ENCODE measurements around the gene CD33. TPM values are rescaled to one million over a fixed set of nuclear protein-coding genes. Genes with fewer than 3 reads are reported as not detected.

The CD33 gene
- total and polyA plus RNA-seq, 2 of the 8 experiments (the other 6 are each of a cell fraction or from before 2014, with no cell fraction given): 0.06 TPM; not detected in 1

DNA sequence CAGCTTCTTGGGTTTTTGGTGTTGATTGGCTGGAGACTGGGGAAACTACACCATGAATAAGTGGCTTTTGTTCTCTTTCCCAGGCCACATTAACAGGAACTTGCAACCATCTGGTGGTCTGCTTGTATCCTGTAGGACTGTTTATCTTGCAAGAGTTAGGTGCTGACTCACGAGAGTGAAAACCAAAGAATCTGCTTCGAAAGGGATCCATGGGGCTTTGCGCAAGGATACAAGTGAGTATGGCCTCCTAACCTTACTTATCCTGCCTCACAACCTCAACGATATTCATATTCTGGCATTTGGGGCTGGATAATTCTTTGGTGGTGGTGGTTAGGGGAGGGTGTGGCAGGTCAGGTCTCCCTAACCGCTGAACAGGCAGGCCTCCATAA is 21.3 kb downstream of the CD33 start:
- Histone ChIP-seq H3K79me2 (ENCODE audit: control insufficient read depth in 1 of 2, insufficient read depth in 2 of 2, low read length in 2 of 2) (no peaks in the 10 kb centered on the region), H3K4me1 (replicated peaks in 1 of 4; ENCODE audit: control insufficient read depth in 3 of 4, insufficient read depth in 4 of 4, low read length in 3 of 4) (no peaks in the 10 kb centered on the region), H2BK120ac (replicated peaks; ENCODE audit: low read depth, low read length) (no peak overlapping the region), H3K27ac (ENCODE audit: low read depth, low read length) (no peak overlapping the region), H2BK5ac (ENCODE audit: low read depth, low read length) (no peak overlapping the region), H3K56ac (replicated peaks; ENCODE audit: insufficient read length, low read depth, low read length) (no peak overlapping the region), H4K5ac (ENCODE audit: insufficient read length, low read depth, low read length) (no peak overlapping the region), H2BK15ac (ENCODE audit: low read length) (no peak overlapping the region), H3K23ac (ENCODE audit: insufficient read length) (no peak overlapping the region), H3K18ac (ENCODE audit: extremely low read depth, low read length) (no peak overlapping the region), H3K9ac (replicated peaks in 1 of 4; ENCODE audit: extremely low read depth in 1 of 4, low read depth in 3 of 4, low read length in 3 of 4) (no peak overlapping the region), H3K27me3 (replicated peaks in 1 of 4; ENCODE audit: control insufficient read depth in 3 of 4, extremely low read depth in 1 of 4, insufficient read depth in 3 of 4, low read length in 3 of 4) (no peaks in the 10 kb centered on the region), H2AK5ac (ENCODE audit: low read depth, low read length) (no peak overlapping the region), H3K79me1 (ENCODE audit: low read depth, low read length) (no peaks in the 10 kb centered on the region), H3K23me2 (ENCODE audit: low read depth, low read length) (no peaks in the 10 kb centered on the region), H3K4me2 (ENCODE audit: insufficient read depth in 1 of 2, low read depth in 2 of 2, low read length in 2 of 2) (no peak overlapping the region), H4K91ac (replicated peaks; ENCODE audit: insufficient read length, low read length) (no peak overlapping the region), H2AFZ (ENCODE audit: low read length) (0 out of 2 replicates have a peak overlapping the region, but pooled peaks have one; percentile 81), H3K14ac (ENCODE audit: insufficient read length) (no peak overlapping the region), H3K9me3 (ENCODE audit: insufficient read depth in 2 of 2, low read depth in 1 of 2, low read length in 1 of 2) (peaks cover 0 to 18% of the 10 kb centered on the region in 2 experiments; a peak in 2 of 4 replicates), H3K36me3 (ENCODE audit: control insufficient read depth in 2 of 4, insufficient read depth in 4 of 4, low read length in 3 of 4) (no peaks in the 10 kb centered on the region), H2BK12ac (ENCODE audit: low read depth, low read length) (no peak overlapping the region), H3K4ac (replicated peaks; ENCODE audit: insufficient read length, low read depth, low read length) (no peak overlapping the region), H4K8ac (ENCODE audit: extremely low read depth, insufficient read depth, low read length) (no peak overlapping the region), H3K4me3 (ENCODE audit: extremely low read depth in 1 of 4, insufficient read depth in 2 of 4, low read depth in 3 of 4, low read length in 4 of 4) (no peak overlapping the region), H2BK20ac (ENCODE audit: low read length) (no peak overlapping the region), H4K20me1 (replicated peaks in 1 of 2; ENCODE audit: control insufficient read depth in 1 of 2, insufficient read depth in 2 of 2, low read length in 2 of 2) (no peaks in the 10 kb centered on the region)
- DNase-seq (ENCODE audit: low read depth in 1 of 2, low spot score in 2 of 2) (no peak), FAIRE-seq (no peak)
- POLR2A ChIA-PET (ENCODE audit: partially characterized antibody): no interaction called here
- CTCF ChIA-PET (ENCODE audit: partially characterized antibody): interaction anchor here (0.8 to 2.7 kb wide), 2 partner anchors 14 to 78 kb away, joined by 3 to 11 read pairs; no protein-coding TSS in a partner anchor
- no peak for TF ChIP-seq MAX (IDR thresholded peaks at IDR 0.05)
- no peak for TF ChIP-seq CBX5 (IDR thresholded peaks at IDR 0.05; ENCODE audit: low read depth, low read length)
- no peak for TF ChIP-seq RBBP5 (IDR thresholded peaks at IDR 0.05; ENCODE audit: borderline replicate concordance, low read depth, low read length)
- TF ChIP-seq HDAC6 (IDR thresholded peaks at IDR 0.05; ENCODE audit: low read depth, low read length): no peak
- TF ChIP-seq JUND (IDR thresholded peaks at IDR 0.05; ENCODE audit: low read length): no peak
- no peak for TF ChIP-seq RFX5 (IDR thresholded peaks at IDR 0.05; ENCODE audit: borderline replicate concordance, low read depth, low read length)
- 87% methylated on average over 5 of the region's 5 CpGs; no CpG with 5 or more reads in 1 of the 2 experiments for WGBS, 2 experiments (ENCODE audit: extremely low coverage in 1 of 2, insufficient coverage in 1 of 2, insufficient read length in 1 of 2, insufficient replicate concordance in 2 of 2, low coverage in 1 of 2, low lambda C conversion rate in 2 of 2, missing lambda C conversion rate in 1 of 2)
